GM19035 (cell line): ENCODE measurements around the gene TGFBR3.

Experiments
- ATAC-seq: cut with Tn5 transposase; IDR thresholded peaks from one replicate; pipeline ENCODE4 v1.9.1; 2021; ENCODE audit not compliant: unreplicated experiment

The TGFBR3 gene

DNA sequence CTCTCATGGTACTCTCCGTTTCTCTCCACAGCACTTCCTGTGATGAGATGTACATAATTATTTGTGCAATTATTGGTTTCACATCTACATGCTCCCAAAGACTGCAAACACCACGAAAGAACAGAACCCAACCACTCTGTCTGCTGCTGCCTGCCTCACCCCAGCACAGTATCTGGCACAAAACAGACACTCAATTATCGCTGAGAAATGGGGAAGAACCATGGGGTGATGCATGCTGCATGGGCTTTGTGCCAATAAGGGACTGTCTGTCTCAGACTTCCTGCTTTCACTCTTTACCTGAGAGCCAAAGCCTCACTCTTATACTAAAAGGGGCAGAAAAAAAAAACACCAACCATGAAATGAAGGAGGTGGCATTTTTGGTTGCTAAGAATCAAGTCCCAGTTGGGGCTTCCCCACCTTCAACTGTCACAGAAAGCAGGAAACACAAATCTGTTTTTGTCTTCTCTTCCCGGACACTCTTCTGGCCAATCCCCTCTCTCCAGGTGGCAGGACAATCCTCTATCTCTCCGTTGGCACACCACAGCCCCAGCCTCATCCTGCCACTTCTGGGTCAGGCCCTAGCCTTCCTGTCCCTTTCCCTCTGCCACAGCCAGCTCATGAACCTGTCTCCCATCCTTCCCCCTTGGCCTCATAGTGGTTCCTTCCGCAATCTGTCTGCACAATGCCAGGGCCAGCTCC lies 82.0 kb downstream of the TGFBR3 start:
- peak; percentile 86 for ATAC-seq

DNA sequence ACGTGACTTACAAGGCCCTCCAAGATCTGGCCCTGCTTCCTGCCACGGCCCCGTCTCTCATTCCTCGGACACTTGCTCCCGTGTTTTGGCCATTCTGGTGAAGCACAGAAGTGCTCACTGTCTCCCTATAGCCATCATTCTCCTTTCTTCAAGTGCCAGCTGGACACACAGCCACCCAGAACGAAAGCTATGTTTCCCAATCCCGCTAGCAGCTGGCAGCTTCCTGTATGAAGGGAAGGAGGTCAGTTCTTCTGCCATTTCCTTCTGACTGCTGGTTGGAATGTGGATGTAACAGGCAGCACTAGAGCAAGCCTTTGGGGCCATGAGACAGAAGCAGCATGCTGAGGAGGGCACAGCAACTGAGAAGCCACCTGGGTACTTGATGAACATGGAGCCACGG lies 82.8 kb downstream of the TGFBR3 start:
- no peak for ATAC-seq

DNA sequence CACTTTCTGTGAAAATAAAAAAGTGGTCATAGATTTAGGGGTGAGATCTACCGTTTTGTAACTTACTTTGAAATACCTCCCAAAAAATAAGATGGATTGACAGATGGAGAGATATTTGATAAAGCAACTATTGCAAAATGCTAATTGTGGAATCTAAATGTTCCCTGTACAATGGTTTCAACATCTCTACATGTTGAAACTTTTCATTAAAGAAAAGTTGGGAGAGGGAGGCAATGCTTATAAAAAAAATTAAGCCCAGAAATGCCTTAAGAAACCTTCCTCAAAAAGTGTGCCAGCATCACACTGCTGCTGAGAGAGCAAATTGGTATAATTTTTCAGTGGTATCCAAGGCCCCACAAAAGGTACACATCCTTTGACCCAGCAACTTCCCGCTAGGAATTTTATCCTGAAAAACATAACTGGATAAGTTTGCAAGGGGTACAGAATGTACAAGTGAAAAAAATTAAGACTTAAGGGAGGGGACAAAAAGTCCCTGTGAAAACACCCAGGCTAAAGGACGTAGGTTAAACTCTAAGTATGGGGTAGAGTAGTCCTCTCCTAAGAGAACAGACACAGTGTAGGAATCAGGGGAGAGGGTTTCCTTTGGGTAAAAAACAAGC lies 84.3 kb downstream of the TGFBR3 start:
- ATAC-seq = no peak

DNA sequence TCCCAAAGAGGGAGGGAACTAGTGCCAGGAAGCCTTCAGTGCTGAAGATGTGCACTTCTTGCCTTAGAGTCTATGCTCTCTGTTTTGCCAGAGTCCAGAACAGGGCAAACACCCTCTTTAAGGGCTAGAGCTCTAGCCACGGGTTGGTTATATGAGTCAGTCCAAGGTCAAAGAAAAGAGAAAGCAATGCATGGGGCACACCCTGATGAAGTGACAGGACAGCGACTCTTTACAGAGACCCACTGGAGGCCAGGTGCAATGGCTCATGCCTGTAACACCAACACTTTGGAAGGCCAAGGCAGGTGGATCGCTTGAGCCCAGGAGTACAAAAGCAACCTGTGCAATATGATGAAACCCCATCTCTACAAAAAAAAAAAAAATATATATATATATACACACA lies 86.1 kb downstream of the TGFBR3 start:
- no peak for ATAC-seq

DNA sequence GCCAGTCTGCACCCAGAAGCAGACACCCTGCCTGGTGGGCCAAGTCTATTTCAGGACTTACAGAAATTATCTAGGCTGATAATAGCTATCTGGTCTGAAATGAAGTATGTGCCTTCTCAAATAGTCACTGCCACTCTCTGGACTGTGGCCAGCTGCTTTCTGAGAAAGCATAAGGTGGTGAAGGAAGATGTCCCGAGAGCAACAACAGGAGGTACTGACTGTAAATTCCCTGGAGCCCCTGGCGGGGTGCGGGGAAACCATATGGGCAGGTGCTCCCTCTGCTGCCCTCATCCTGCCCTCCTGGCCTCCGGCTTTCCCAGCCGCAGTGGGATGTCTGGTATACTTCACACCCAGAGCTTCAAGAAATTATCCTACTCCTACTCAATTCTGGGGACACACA lies 86.8 kb downstream of the TGFBR3 start:
- no peak for ATAC-seq

DNA sequence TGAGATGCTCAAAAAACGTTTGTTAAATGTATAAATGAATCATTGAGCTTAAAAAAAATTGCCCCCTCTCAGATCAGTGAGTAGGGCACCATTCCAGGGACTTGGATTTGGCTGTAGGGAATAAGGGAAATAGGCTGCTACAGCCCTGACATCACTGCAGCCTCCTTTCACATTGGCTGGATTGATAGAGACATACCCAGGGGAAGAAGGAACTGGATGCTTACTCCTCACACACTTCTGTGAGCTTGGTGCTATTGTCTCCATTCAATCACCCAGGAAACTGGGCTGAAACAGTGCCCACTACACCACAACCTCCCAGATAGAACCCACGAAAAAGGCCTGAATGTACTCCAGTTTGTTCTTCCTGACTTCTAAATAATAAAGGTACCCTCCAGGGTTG lies 87.2 kb downstream of the TGFBR3 start:
- no peak for ATAC-seq

DNA sequence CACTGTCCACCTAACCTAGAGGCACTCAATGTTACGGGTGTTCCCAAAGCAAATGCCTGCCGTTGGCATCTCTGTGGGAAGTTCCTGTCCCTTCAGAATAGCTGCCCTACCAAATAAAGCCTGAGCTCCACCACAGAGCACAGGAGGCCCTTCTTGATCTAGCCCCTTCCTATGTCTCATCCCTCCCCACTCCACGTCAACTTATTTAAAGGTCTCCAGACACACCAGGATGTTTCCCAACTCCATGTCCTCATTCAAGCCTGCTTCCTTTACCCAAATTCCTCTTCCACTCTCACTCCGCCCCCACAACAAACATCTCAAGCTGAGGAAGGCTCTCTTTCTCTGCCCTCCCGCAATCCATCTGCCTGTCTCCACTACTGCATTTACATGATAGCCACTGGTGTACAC lies 87.7 kb downstream of the TGFBR3 start:
- no peak for ATAC-seq

DNA sequence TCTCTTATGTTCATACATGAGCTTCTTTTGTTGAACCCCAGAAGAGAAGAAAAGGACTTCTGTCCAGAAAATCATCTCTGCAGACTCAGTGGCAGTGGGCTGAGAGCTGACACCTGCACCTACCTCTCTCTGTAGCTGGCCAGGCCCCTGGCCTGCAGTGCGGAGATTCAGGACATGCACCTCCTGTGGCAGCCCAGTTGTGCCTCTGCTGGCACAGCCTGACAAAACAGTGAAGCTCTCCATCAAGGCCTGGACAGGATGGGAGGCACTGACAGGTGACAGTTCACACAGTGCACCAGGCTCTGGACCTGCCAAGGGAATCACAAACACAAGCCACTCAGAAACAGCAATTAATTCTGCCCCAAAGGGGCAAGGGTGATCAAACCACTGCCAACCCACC lies 88.8 kb downstream of the TGFBR3 start:
- ATAC-seq = no peak

DNA sequence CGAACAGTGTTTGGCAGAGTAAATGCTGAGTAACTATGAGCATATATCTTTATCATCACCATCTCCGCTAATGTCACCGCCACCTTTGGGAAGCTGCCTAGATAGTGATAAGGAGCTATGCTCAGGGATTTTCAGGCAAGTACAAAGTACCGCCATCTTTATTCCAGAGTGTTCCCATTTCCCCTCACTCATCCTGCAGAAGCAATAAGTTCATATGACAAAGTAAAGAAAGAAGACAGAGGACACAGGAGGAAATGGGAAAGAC lies 89.6 kb downstream of the TGFBR3 start:
- ATAC-seq = no peak

DNA sequence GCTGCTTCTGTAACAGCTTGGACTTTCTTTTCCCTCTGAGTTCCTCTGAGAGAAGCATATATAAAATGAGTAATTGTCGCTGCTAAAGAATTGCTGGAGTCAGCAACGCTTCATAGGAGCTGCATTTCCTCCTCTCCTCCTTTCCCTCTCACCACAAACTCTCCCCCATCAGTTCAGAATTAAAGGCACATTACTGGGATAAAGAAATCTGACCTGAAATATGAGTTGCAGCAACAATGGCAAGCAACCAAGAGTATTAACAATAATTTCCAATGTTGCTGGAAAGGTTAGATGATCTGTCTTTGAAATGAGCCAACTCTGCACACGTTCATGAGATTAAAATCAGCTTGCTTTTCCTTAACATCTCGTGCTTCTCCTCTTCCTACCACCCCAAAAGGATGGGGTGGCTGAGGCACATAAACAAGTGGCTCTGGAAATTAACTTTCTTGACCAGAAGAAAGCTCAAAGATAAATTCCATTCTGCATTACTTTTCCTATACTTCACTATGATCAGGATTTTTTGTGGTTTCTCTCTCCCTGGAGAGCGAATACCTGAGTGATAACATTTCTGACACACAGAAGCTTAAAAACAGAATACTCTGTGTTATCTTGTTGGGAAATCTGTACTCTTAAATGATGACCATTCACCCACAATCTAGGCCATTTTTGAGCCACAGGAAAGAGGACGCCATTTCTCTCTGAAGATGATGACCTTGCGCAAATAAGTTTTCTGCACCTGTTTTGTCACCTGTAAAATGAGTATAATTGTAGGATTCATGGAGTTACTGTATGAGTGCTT lies 90.2 kb downstream of the TGFBR3 start:
- no peak for ATAC-seq

DNA sequence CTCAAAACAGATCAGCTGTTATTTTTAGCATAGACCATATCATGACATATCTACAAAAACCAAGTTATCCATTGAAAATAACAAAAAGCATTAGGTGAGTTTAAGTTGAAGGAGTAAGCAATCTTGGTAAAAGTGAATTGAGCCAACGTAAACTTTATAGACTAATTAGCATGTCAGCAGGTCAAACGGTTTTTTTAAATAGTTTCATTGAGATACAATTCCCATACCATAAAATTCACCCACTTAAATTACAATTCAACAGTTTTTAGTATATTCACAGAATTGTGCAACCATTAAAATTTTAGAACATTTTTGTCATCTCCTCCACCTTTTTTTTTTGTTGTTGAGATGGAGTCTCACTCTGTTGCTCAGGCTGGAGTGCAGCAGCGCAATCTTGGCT lies 92.1 kb downstream of the TGFBR3 start:
- ATAC-seq = no peak

DNA sequence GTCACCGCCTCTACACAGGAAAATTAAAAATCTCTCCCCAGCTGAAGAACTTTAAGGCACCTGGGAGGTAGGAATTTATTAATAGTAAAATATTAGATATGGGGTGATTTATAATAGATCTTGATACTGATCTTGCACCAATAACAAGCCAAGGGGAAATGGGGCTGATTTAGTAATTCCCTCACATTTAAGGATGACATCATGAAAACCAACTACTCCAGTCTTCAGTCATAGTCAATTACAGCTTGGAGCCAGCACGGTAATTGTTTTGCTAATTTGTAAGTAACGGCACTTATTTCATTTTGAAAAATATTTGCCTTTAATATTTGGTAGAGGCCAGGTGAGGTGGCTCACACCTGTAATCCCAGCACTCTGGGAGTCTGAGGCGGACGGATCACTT lies 92.8 kb downstream of the TGFBR3 start:
- ATAC-seq = no peak

DNA sequence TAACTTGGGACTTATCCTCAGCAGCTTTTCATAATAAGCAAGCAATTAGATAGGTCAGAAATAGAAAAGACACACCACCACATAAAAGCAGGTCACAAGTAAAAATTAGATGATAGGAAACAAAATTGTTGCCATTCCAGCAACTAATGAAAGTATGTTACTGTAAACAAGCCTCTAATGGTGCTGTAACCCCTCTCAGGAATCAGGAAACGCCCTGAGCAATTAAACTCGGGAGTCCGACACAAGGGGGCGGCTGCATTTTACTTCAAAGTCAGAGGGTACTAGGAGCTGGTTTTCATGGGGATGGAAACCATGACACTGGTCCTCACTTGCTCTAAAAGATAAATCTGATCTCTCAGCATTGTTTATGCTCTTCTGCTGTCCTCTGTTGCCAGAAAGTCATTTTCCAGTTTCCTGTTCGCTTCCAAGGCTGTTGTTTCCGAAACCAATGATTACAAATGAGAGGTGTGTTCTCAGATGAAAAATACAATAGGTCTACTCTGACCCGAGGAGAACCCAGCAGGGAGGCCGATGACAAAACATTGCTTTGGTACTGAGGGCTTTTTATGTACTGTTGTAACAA lies 93.4 kb downstream of the TGFBR3 start:
- ATAC-seq = no peak

DNA sequence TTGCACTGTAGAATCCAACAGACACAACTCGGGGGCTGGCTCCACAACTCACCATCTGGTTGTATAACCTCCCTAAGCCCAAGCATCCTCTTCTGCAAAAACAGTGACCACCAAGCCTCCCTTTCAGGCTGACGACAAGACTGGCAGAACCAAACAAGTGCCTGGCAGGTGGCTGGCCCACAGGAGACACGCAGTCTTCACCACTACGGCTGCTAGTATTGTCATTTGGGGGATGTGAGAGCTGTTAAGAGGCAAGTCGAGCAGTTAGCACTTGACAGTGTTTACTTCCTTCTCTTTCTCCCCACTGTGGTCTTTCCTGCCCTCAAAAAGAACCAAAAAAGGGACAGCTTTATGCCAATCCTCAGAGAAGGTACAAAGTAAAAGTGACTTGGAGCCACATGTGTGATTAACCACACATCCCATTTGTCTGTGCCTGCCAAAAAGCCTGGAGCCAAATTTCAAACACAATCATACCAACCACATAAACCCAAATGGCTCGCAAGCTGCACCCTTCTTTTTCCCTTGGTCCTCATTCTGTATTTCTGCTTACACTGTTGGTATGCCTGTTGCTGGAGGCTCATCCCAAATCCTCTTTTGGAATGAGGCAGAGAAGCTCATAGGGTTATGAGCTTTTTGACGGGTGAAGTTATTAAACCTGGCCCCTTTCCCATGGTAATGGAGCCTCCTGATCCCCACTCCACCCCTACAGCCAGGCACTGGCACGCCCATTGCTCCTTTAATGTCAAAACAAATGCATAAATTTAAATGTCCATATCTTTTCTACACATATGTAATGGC lies 94.1 kb downstream of the TGFBR3 start:
- no peak for ATAC-seq

DNA sequence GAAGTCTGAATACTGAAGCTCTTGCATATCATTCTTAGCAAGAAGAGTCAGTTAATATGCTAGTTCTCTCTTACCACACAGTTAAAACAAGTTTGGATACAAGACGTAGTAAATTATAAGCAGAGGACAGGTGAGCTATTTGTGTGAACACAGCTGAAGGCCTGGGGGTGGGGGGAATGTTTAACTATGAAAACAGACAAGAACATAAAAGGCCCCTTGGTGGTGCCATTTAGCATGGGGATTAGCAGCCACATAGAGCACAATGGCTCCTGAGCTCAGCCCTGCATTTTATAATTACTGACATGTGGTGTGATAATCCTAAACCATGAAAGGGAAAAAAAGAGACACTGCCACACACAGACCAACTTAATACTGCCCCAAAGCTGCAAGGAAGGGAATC lies 94.8 kb downstream of the TGFBR3 start:
- ATAC-seq = no peak

DNA sequence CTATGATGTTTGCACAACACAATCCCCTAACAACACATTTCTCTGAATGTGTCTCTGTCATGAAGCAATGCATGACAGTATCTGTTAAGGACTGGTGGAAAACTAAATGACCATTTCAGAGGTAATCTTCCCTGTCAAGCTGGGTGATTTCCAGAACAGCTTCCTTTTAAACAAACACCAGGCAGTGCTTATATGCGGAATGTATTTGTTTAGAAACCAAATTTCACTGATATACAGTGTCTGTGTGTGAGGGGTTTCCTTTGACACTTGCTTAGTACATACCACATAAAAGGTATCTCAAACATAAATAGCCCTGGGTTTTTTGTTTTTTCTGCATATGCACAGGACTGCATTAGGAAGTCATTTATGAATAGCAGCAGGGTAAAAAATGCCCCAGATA lies 95.6 kb downstream of the TGFBR3 start:
- ATAC-seq = no peak

DNA sequence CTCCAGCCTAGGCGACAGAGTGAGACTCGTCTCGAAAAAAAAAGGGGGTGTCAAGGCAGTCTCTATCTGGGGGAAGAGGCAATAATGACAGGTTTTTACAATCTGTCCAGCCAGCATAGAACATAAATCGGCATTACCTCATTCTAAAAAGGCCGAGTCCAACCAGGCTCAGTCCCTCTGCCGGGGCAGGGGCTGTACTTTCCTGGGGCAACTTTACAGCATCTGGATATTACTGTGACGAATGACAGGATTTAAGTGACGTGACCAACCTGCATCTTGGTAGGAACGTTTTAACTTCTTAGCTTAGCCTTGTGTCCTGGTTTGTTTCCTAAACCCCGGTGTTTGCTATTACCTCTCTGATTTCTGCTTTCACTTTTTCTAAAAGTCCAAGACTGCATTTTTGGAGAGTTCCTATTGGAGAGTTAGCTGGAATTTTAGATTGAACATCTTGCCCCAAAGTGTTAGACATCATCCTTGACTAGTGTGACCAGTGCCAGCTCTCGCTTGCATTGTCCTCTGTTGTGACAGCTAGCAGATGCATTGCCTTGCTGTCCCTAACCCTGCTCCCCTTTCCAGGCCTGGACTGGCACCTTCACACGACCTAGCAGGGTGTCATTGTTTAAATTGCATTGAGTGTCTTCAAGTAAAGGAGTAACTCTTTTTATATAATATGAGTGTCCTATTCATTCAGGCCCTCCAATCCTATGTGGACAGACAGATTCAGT lies 96.5 kb downstream of the TGFBR3 start:
- no peak for ATAC-seq

DNA sequence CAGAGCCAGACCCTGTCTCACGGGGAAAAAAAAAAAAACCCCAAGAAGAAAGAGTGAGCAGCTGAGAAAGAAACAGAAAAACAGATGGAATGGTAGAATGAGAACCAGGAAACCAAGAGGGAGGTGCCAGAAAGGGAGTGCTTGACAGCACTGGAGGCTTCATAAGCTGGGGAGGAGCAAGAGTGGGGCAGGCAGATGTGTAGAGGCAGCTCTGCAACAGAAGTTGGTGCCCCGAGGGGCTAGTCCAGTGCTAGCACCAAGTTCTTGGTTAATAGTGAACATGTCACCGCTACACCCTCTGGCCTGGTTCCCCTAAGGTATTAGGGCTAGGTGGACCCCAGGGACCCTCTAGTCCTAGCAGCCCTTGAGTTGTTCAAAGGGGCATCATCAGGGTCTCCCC lies 98.0 kb downstream of the TGFBR3 start:
- ATAC-seq = no peak

DNA sequence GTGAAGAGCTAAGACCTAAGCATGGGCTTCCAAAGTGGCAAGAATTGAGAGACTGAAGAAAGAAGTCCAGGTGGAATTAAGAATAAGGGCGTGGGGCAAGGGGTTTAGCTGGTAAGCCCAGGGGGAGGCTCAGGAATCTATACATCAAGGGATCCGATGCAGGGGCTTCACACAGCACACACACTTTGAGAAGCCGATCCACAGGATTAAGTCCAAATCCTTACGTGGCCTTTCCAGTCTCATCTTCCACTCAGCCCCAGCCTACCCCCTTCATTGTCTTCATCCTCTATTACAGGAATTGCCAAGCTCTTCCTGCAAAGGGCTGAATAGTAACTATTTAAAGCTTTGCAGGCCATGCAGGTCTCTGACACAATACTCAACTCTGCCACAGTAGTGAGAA lies 101.3 kb downstream of the TGFBR3 start:
- ATAC-seq = no peak

DNA sequence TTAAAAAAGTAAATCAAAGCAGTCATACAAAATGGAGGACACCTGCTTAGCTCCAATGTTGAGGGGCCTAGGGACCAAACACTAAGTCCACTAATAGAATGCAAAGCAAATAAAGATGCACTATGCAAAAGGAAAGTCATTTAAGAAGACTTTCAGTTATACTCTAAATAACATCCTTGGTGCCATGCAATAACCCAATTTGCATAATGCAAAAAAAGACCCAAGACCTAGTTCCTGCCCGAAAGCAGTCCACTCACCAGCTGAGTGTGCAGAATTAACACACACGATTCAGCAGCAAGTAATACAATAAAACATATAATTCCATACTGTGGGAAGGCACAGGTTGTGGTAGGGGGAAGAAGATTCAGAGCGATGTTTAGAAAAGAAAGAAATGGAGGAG lies 101.8 kb downstream of the TGFBR3 start:
- peak; percentile 60 for ATAC-seq
